Stimulated activated CD4-positive, alpha-beta T cell treated with anti-CD3 and anti-CD28 coated beads, Interleukin-1b, Interleukin-23, amount 100 ng/mL, for 1 hour (primary cell): ENCODE results near the gene ATG4C.

Source experiments
- DNase-seq, 2 donors: peaks; one replicate each; pipeline ENCODE4 v3.0.0-alpha.2; 2020; ENCODE audit warnings: low read depth in 2 of 2

Gene ATG4C

DNA sequence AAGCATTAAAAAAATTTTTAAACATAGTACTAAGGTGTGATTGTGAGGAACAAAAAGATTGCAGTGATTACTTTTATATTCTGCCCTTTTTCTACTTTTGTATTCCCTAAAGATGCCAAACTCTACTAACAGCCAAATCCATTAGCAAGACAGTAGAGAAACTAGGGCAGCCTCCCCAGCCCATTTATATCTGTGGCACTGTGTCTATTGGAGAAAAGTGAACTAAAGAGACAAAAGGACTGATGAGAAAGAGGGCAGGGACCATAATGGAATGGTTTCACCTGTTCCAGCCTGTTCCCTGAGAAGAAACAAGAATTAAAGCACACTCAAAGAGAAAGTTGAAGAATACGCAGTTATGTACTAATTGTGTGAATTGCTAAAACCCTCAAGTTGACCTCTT lies 56.6 kb downstream of the ATG4C start:
- no peak for DNase-seq

DNA sequence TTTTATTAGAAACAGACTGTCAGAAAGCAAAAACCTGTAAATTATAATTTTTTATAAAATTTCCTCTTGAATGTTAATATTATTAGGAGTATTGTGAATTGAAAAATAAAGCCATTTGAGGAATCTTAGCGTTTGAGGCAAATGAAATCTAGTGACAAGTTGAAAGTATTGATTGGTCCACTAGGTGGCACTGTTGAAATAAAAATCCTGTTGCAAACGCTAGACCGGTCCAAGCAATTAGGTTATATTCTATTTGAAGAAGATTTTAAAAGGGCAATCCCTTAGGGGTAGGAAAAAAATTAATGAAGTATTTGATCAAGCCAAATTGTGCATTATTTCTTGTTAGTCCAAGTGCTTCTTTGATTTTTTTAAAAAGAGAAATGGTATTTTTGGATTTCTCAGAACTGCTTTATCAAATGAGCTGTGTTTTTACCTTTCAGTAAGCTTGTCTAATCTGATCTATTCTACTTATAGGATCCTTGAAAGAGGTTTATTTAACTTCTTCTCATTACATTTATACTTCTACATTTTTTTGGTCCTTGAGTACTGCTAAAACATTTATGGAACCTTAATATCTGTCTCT lies 57.7 kb downstream of the ATG4C start:
- DNase-seq = no peak

DNA sequence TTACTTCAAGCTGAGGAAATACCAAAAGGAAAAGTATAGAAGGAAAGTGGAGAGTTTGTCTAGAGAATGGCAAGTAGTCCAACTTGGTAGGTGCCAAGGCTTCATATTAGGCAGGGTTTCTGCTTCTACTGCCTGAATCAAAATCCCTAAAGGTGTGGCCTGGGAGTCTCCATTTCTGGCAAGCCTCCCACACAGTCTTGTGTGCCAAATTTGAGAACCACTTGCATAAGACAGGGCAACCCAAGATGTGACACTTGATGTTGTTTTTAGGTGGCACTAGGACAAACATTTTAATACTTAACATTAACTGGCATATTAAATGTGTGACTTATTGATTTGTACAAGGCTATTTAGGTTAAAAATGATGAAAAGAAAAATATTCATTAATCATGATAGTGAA lies 60.1 kb downstream of the ATG4C start:
- DNase-seq = no peak

DNA sequence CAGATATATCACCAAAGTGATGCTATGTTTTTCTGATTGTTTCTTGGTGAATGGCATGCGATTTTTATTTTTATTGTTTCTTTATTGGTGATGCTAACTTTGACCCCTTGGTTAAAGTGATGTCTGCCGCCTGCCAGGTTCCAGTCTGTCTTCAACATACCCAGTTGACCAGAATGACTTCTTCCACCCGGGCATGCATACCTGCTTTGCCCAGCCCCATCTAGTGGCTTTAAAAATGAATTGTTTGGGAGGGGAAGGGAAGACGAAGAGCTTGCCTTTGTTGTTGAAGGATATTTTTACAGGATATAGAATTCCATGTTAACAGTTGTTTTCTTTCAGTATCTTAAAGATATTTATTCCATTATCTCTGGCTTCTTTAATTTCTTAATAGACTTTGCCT lies 65.1 kb downstream of the ATG4C start:
- no peak for DNase-seq

DNA sequence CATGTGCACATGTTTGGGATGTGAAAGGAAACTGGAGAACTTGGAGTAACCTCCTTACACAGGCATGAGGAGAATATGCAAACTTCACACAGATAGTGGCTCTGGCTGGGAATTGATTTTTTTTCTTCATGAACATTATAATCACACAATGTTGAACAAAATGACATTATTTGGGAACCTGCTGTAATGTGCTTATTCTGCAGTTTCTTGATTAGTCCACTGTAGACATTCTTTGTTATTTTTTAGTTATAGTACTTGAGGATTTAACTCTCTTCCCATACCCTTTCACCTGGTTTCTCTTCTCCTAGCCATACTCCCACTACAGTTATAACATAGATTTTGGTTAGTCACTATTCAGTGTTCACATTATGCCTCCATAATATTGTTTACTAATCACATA lies 68.3 kb downstream of the ATG4C start:
- DNase-seq = no peak

GRCh38 chr1:62856960-62857359 lies 73.0 kb downstream of the ATG4C start:
- no peak for DNase-seq

GRCh38 chr1:62869217-62869754 lies 85.4 kb downstream of the ATG4C start:
- no peak for DNase-seq

GRCh38 chr1:62870148-62870547 lies 86.2 kb downstream of the ATG4C start:
- DNase-seq = no peak

- no peak for DNase-seq
These were observed 91.7 kb downstream of the ATG4C start for GRCh38 chr1:62875676-62876075.

GRCh38 chr1:62876535-62876934 lies 92.6 kb downstream of the ATG4C start:
- no peak for DNase-seq

GRCh38 chr1:62877579-62877978 lies 93.6 kb downstream of the ATG4C start:
- no peak for DNase-seq

DNA sequence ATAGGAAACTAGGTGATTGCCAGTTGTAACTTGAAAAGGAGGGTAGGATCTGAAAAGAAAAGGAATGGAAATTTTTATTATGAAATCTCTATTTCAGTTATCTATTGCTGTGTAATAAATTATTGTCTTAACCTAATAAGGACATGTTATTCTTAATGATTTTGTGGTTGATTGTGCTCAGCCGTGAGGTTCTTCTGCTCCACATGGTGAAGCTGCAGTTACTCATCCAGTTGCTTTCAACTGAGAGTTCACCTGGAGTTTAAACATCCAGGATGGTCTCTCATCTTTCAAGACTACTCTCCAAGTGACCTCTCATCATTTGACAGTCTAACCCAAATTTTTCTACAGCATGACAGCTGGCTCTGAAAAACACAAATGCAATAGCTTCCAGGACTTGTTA lies 96.0 kb downstream of the ATG4C start:
- DNase-seq = no peak

DNA sequence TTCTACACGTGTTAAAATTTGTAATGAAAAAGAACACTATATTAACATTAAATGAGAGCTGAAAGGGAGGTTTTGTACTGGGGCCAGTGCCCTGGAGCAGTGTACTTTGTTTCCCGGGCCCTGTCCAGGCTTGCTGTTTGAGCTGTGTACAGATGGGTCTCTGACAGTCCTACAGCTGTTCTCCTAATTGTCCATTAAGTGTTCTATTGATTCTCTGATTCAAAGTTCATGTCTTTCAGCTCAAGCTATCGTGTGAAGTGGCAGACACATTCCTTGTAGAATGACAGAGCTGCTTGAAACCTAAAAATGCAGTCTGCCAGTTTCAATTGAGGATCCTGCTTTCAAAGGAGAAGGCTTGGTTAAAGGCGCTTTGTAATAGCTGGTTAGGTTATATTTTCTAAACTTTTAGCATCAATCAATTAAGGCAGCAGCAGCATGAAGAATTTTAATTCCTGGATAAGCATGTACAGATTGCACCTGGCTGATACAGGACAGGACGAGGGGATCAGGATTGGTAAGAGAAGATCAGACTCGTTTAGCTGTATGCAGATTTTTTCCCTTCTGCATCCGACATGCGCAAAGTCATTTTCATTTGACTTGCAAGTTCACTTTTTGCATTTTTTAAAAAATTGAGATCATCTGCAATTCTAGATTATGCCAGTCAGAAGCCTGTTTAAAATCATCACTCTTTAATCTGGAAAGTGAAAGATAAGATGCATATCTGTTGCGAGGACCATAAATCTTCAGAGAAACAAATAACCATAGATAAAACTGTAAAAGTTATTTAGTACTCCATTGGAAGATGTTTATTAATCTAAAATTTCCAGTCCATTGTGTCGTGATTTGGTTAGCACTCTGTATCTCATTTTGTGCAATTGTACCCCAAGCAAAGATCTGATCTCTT lies 98.5 kb downstream of the ATG4C start:
- no peak for DNase-seq

DNA sequence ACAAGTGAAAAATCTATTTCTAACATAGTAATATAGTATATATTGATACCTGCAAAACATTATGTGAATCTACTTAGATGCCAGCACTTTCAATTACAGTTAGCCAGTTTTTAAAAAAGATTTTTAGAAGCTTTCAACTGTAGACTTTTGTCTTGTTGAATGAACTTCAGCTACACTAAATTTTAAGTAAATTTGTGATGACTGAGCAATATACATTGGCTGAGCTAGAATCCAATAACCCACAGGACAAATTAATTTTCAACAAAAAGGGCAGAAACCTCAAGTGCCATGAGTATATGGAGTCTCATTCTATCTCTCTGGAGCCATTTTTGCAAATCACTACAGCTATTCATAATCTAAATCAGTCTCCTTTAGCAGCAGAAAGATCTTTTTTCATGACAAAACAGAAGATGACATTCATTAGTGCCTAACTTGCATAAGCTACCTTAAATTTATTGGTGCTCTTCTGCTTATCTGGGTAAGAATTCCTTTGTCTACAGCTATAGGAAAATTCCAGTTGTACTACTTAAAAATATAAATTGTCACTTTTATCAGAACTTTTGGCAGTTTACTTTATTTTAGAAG lies 100.3 kb downstream of the ATG4C start:
- no peak for DNase-seq

- no peak for DNase-seq
These were observed 104.0 kb downstream of the ATG4C start for GRCh38 chr1:62887799-62888507.

DNA sequence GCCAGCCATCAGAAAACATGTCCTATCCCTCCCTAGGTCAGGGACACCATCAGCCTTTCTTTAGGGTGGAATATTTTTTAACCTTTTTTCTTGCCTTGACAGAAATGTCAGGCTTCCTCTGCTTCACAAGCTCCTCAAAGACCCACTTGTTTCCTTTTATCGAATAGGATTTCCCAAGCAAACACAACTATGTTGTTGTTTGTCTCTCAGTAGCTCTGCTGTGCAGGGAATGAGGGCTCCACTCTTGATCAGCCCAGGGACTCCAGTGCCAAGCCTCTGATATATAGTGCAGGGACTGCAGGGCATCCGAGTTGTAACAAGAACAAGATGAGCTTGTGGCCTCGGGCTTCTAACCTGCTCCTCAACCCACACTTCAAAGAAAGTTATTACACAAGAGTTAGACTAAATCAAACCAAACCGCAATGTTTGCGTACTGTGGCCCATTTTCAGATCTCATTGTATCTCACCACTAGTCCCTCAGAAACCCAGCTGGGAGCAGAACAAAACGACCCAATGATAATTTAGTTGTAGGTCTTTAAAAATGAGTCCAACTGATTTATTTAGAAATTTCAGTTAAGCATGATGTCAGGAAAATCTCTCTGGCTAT lies 108.1 kb downstream of the ATG4C start:
- DNase-seq = no peak

- no peak for DNase-seq
These were observed 113.9 kb downstream of the ATG4C start for GRCh38 chr1:62897788-62898187.

GRCh38 chr1:62900566-62900965 lies 116.6 kb downstream of the ATG4C start:
- no peak for DNase-seq

- DNase-seq = no peak
These were observed 117.7 kb downstream of the ATG4C start for GRCh38 chr1:62901650-62902049.

- no peak for DNase-seq
These were observed 119.6 kb downstream of the ATG4C start for GRCh38 chr1:62903522-62903921.

- no peak for DNase-seq
These were observed 120.3 kb downstream of the ATG4C start for GRCh38 chr1:62903982-62904855.
